Bronchial epithelial cell (primary cell): Measurements from ENCODE around the gene GRK1. TPM values are rescaled to one million over a fixed set of nuclear protein-coding genes. Genes with fewer than 3 reads are reported as not detected.

Source experiments
- DNase-seq: peaks from one replicate; pipeline ENCODE4 v3.0.0-alpha.2; 2010; ENCODE audit warnings: low read depth
- FAIRE-seq: peaks from 2 replicates; lab custom pipeline; 2011; peaks lifted over from hg19 to GRCh38; lab: Jason Lieb, UNC
- H3K27me3 ChIP-seq: 2 replicates; pipeline ENCODE4 v1.5.1; 2011; ENCODE audit warnings: low read length; ENCODE audit not compliant: control insufficient read depth, insufficient read depth
- H3K36me3 ChIP-seq: 2 replicates; pipeline ENCODE4 v1.5.1; 2011; ENCODE audit warnings: low read length; ENCODE audit not compliant: control insufficient read depth, insufficient read depth
- H3K4me3 ChIP-seq: 2 replicates; pipeline ENCODE4 v1.5.1; 2011; ENCODE audit warnings: mild to moderate bottlenecking, low read depth, low read length, control low read depth
- total RNA-seq: library from RNA; depleted of rRNA; stranded (reverse); fragments of >200 nt; gene quantifications from 2 replicates; pipeline ENCODE4 v1.2.1, GENCODE V29; 2014
- TF ChIP-seq, protein P1 (sequence below): IDR thresholded peaks from 2 replicates; pipeline ENCODE4 v1.5.1; 2011; ENCODE audit warnings: mild to moderate bottlenecking, moderate library complexity, low read length, control low read depth, inconsistent platforms; ENCODE audit not compliant: insufficient read depth, severe bottlenecking

Gene GRK1
- total RNA-seq, 1 donor from 2014 or later = not detected

DNA sequence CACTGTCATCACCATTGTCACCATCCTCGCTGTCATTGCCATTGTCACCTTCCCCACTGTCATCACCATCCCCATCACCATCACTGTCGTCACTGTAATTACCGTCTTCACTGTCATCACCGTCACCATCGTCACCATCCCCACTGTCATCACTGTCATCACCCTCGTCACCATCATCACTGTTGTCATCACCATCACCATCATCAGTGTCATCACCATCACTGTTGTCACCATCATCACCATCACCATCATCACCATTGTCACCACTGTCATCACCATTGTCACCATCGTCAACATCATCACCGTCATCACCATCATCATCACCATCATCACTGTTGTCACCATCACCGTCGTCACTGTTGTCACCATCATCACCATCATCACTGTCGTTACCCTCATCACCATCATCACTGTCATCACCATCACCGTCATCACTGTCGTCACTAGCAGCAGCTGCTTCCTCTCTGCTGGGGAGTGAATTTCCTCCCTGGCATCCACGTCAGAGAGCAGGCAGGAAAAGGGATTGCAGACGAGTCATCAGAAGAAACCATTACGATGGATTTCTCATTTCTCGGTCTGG lies 119.3 kb downstream of the GRK1 start:
- peak; percentile 99 for FAIRE-seq
- no peaks in the 10 kb centered on the region for H3K27me3 ChIP-seq
- TF ChIP-seq, protein P1, sequence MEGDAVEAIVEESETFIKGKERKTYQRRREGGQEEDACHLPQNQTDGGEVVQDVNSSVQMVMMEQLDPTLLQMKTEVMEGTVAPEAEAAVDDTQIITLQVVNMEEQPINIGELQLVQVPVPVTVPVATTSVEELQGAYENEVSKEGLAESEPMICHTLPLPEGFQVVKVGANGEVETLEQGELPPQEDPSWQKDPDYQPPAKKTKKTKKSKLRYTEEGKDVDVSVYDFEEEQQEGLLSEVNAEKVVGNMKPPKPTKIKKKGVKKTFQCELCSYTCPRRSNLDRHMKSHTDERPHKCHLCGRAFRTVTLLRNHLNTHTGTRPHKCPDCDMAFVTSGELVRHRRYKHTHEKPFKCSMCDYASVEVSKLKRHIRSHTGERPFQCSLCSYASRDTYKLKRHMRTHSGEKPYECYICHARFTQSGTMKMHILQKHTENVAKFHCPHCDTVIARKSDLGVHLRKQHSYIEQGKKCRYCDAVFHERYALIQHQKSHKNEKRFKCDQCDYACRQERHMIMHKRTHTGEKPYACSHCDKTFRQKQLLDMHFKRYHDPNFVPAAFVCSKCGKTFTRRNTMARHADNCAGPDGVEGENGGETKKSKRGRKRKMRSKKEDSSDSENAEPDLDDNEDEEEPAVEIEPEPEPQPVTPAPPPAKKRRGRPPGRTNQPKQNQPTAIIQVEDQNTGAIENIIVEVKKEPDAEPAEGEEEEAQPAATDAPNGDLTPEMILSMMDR = no peak
- no peaks in the 10 kb centered on the region for H3K36me3 ChIP-seq
- peak; percentile 18 for DNase-seq
- H3K4me3 ChIP-seq = no peak overlapping the region

Other genes with a start within 250 kb of the GRK1 start
- 0.26 and 1.0 TPM in 2 replicates for gene ADPRHL1, start 213.7 kb upstream of the GRK1 start, total RNA-seq
- 14.2 and 16.3 TPM in 2 replicates for gene DCUN1D2, start 176.5 kb upstream of the GRK1 start, total RNA-seq
- gene TFDP1, start 82.5 kb upstream of the GRK1 start, total RNA-seq = 32.6 and 35.8 TPM in 2 replicates
- gene ATP4B, start 9.0 kb upstream of the GRK1 start, total RNA-seq = not detected in 2 replicates
- gene TMEM255B, start 92.0 kb downstream of the GRK1 start, total RNA-seq = 1.0 and 5.3 TPM in 2 replicates
- 41.3 and 70.0 TPM in 2 replicates for gene GAS6, start 196.9 kb downstream of the GRK1 start, total RNA-seq